Naive thymus-derived CD4-positive, alpha-beta T cell (primary cell): ENCODE results near the gene PAX3. TPM values are rescaled to one million over a fixed set of nuclear protein-coding genes. Genes with fewer than 3 reads are reported as not detected.

ENCODE experiments used
- ATAC-seq: fragments of 150-1000 bp; cut with Tn5 transposase; 2 replicates; pipeline ENCODE4 v1.10.0; 2021; ENCODE audit warnings: mild to moderate bottlenecking, moderate library complexity
- CTCF ChIA-PET: fragments of 350-600 bp; sonication (Branson Sonifier 250); formaldehyde crosslinking; loops from one replicate; lab custom pipeline; 2021; ENCODE audit warnings: antibody characterized with exemption; lab: Charles Lee
- POLR2A ChIA-PET: fragments of 350-600 bp; sonication (Branson Sonifier 250); formaldehyde crosslinking; loops from one replicate; lab custom pipeline; 2021; ENCODE audit warnings: antibody characterized with exemption, inconsistent platforms; lab: Charles Lee
- DNase-seq, 9 donors: peaks; one replicate each; pipeline versions ENCODE4 v3.0.0 to v3.0.0-alpha.2; 2020 to 2022; ENCODE audit warnings: mixed read lengths in 1 of 9
- H3K27ac ChIP-seq: one replicate; pipeline ENCODE4 v1.7.0; 2013; ENCODE audit warnings: mild to moderate bottlenecking, low read depth, low read length, moderate library complexity
- H3K27me3 ChIP-seq, 2 donors: one replicate each; pipeline ENCODE4 v1.7.0; 2013; ENCODE audit warnings: low read length in 2 of 2, mild to moderate bottlenecking in 2 of 2, moderate library complexity in 2 of 2; ENCODE audit not compliant: control insufficient read depth in 2 of 2, insufficient read depth in 2 of 2
- H3K36me3 ChIP-seq, 3 experiments: 1 replicate in 2 of 3; 2 replicates in 1 of 3; pipeline ENCODE4 v1.7.0; 2013; ENCODE audit warnings: low read length in 3 of 3, mild to moderate bottlenecking in 3 of 3, moderate library complexity in 1 of 3; ENCODE audit not compliant: insufficient read depth in 3 of 3, control insufficient read depth in 2 of 3
- H3K4me1 ChIP-seq, 2 donors: one replicate each; pipeline ENCODE4 v1.7.0; 2013; ENCODE audit warnings: low read length in 2 of 2, mild to moderate bottlenecking in 2 of 2, moderate library complexity in 1 of 2; ENCODE audit not compliant: control insufficient read depth in 2 of 2, insufficient read depth in 2 of 2
- H3K4me3 ChIP-seq: 2 replicates; pipeline ENCODE4 v1.7.0; 2013; ENCODE audit warnings: mild to moderate bottlenecking, low read length
- H3K9me3 ChIP-seq, 3 experiments: 1 replicate in 2 of 3; 2 replicates in 1 of 3; pipeline ENCODE4 v1.7.0; 2013; ENCODE audit warnings: low read length in 3 of 3; ENCODE audit not compliant: control insufficient read depth in 2 of 3
- H3K27ac Mint-ChIP-seq, 9 donors: one replicate each; pipeline ENCODE4 v1.8.0; 2020 to 2022; ENCODE audit warnings: mixed read lengths in 9 of 9, mild to moderate bottlenecking in 8 of 9, moderate library complexity in 5 of 9, inconsistent platforms in 2 of 9
- H3K27me3 Mint-ChIP-seq, 5 donors: one replicate each; pipeline ENCODE4 v1.8.0; 2021 to 2022; ENCODE audit warnings: mixed read lengths in 5 of 5, mild to moderate bottlenecking in 1 of 5
- H3K36me3 Mint-ChIP-seq, 5 donors: one replicate each; pipeline ENCODE4 v1.8.0; 2020 to 2022; ENCODE audit warnings: mixed read lengths in 5 of 5, mild to moderate bottlenecking in 3 of 5, inconsistent platforms in 1 of 5
- H3K4me1 Mint-ChIP-seq, 7 donors: one replicate each; pipeline ENCODE4 v1.8.0; 2020 to 2022; ENCODE audit warnings: mixed read lengths in 7 of 7, mild to moderate bottlenecking in 3 of 7, inconsistent platforms in 1 of 7
- H3K4me3 Mint-ChIP-seq, 10 donors: one replicate each; pipeline ENCODE4 v1.8.0; 2020 to 2022; ENCODE audit warnings: mild to moderate bottlenecking in 10 of 10, mixed read lengths in 10 of 10, moderate library complexity in 6 of 10, inconsistent platforms in 2 of 10
- H3K9me3 Mint-ChIP-seq, 11 donors: one replicate each; pipeline ENCODE4 v1.8.0; 2020 to 2022; ENCODE audit warnings: mixed read lengths in 11 of 11, mild to moderate bottlenecking in 4 of 11, inconsistent platforms in 1 of 11, moderate library complexity in 1 of 11
- intact Hi-C, 2 donors: fragments of 100-400 bp; cut with micrococcal nuclease; formaldehyde crosslinking; loops; one replicate each; pipeline ENCODE4 v1.15.1; 2023
- polyA plus RNA-seq, 2 donors: library from polyadenylated mRNA; unstranded; fragments of 300-500 nt; fragmentation: Illumina TruSeq; gene quantifications; one replicate each; pipeline ENCODE4 v1.2.3, GENCODE V29; 2021
- total RNA-seq, 6 experiments: library from RNA in 5 of 6; stranded (reverse) in 5 of 6; gene quantifications; 1 replicate in 5 of 6; 2 replicates in 1 of 6; pipeline ENCODE4 v1.2.3 and lab custom pipeline; 2021 to 2026

The PAX3 gene
- total and polyA plus RNA-seq, 7 experiments from 2014 or later, result not detected

DNA sequence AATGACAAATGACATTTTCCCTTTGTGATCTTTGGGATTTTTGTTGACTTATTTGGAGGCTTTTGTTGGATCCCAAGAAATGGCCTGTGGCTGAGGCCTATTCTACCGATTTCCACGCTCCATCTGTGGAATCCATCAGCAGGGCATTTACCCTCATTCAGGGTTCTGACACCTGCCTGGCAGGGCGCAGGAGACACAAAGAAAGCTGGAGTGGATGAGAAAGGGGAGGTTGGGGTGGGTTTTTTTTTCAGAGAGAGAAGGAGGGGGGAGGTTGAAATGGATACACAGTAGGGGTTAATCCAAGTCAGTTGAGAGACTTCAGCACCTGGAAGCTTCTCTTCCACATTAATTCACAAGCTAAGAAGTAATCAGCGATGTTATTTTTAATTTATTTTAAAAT, 59.7 kb downstream of the PAX3 start:
- no peaks in the 10 kb centered on the region for H3K36me3 ChIP-seq
- POLR2A ChIA-PET, result no interaction called here
- Mint-ChIP-seq H3K36me3 (no peaks in the 10 kb centered on the region), H3K27ac (no peak overlapping the region), H3K4me3 (no peak overlapping the region), H3K4me1 (no peaks in the 10 kb centered on the region), H3K27me3 (peaks cover 34 to 58% (median 47%) of the 10 kb centered on the region in 5 donors), H3K9me3 (peaks cover 0 to 7% (median 1%) of the 10 kb centered on the region in 11 donors)
- CTCF ChIA-PET, result no interaction called here
- no peak for DNase-seq
- H3K9me3 ChIP-seq, result no peaks in the 10 kb centered on the region
- no peak overlapping the region for H3K4me3 ChIP-seq
- no peaks in the 10 kb centered on the region for H3K27me3 ChIP-seq
- H3K4me1 ChIP-seq, result no peaks in the 10 kb centered on the region
- ATAC-seq, result no peak
- intact Hi-C loops, result no loop called here
- H3K27ac ChIP-seq, result no peak overlapping the region

DNA sequence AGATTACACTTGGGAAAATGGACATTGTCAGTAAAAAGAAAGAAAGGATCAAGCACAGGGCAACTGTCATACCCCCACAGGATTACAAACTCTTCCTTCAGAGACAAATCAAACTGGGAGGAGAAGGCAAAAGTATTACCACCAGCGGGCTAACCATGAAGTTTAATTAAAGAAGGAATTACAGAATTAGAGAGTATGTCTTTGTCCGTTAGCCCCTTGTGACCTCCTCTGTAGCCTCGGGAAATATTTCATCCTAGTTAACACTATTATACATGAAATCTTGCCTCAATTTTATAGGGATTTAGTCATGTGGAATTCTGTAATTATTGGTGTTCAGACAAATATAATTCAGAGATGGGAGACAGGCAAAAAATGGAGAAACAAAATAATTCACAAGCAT, 60.7 kb downstream of the PAX3 start:
- intact Hi-C loops, result no loop called here
- H3K36me3 ChIP-seq, result no peaks in the 10 kb centered on the region
- H3K27me3 ChIP-seq, result no peaks in the 10 kb centered on the region
- POLR2A ChIA-PET, result no interaction called here
- peaks cover 33 to 57% (median 44%) of the 10 kb centered on the region in 5 donors for H3K27me3 Mint-ChIP-seq
- no peaks in the 10 kb centered on the region for H3K36me3 Mint-ChIP-seq
- peaks cover 0 to 7% (median 0%) of the 10 kb centered on the region in 11 donors for H3K9me3 Mint-ChIP-seq
- H3K4me3 Mint-ChIP-seq, result no peak overlapping the region
- no peak overlapping the region for H3K4me3 ChIP-seq
- no peaks in the 10 kb centered on the region for H3K4me1 ChIP-seq
- no peak for ATAC-seq
- no peaks in the 10 kb centered on the region for H3K4me1 Mint-ChIP-seq
- DNase-seq, result no peak
- H3K27ac ChIP-seq, result no peak overlapping the region
- CTCF ChIA-PET, result no interaction called here
- no peaks in the 10 kb centered on the region for H3K9me3 ChIP-seq
- H3K27ac Mint-ChIP-seq, result no peak overlapping the region

- ChIA-PET CTCF (interaction anchor here (0.6 kb wide), 1 partner anchor 151 kb away, joined by 4 read pairs; no protein-coding TSS in a partner anchor), POLR2A (no interaction called here)
- no peak overlapping the region for H3K4me3 ChIP-seq
Observed at GRCh38 chr2:222232839-222233238, 66.0 kb downstream of the PAX3 start.

DNA sequence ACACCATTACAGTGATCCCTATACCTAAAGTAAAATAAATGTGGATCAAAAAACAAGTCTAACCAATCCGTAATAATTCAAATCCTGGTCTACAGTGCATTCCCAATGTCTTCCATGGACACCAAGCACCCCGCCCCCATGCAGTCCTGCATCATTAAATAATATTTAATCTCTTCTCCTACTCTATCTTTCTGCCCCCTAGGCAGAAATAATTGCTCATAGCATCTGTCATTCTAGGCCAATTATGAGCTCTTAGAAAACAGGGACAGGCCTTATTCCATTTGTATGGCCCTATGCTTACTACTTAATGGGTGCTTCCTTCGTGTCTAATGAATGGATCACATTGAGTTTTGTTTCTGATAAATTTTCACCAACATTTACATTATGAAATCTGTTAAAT, 66.4 kb downstream of the PAX3 start:
- ChIA-PET CTCF (interaction anchor here (0.6 kb wide), 1 partner anchor 151 kb away, joined by 4 read pairs; no protein-coding TSS in a partner anchor), POLR2A (no interaction called here)
- no peaks in the 10 kb centered on the region for H3K4me1 ChIP-seq
- H3K4me3 ChIP-seq, result no peak overlapping the region
- H3K27me3 ChIP-seq, result no peaks in the 10 kb centered on the region
- H3K27me3 Mint-ChIP-seq, result peaks cover 0 to 21% (median 5%) of the 10 kb centered on the region in 5 donors
- peaks cover 0 to 5% (median 0%) of the 10 kb centered on the region in 11 donors for H3K9me3 Mint-ChIP-seq
- H3K9me3 ChIP-seq, result no peaks in the 10 kb centered on the region
- H3K27ac ChIP-seq, result no peak overlapping the region
- no peaks in the 10 kb centered on the region for H3K36me3 Mint-ChIP-seq
- H3K4me1 Mint-ChIP-seq, result no peaks in the 10 kb centered on the region
- no peak for ATAC-seq
- no peak overlapping the region for H3K27ac Mint-ChIP-seq
- DNase-seq, result no peak
- no peak overlapping the region for H3K4me3 Mint-ChIP-seq
- H3K36me3 ChIP-seq, result no peaks in the 10 kb centered on the region
- intact Hi-C loops, result no loop called here

More at GRCh38 chr2:222232839-222233238, 66.0 kb downstream of the PAX3 start:
- Histone ChIP-seq H3K27ac (no peak overlapping the region), H3K4me1 (no peaks in the 10 kb centered on the region), H3K27me3 (no peaks in the 10 kb centered on the region), H3K9me3 (no peaks in the 10 kb centered on the region), H3K36me3 (no peaks in the 10 kb centered on the region)
- Mint-ChIP-seq H3K27ac (no peak overlapping the region), H3K9me3 (peaks cover 0 to 5% (median 0%) of the 10 kb centered on the region in 11 donors), H3K27me3 (peaks cover 0 to 24% (median 5%) of the 10 kb centered on the region in 5 donors), H3K4me1 (no peaks in the 10 kb centered on the region), H3K4me3 (no peak overlapping the region), H3K36me3 (no peaks in the 10 kb centered on the region)
- DNase-seq (no peak), ATAC-seq (no peak)
- intact Hi-C loops, result no loop called here

DNA sequence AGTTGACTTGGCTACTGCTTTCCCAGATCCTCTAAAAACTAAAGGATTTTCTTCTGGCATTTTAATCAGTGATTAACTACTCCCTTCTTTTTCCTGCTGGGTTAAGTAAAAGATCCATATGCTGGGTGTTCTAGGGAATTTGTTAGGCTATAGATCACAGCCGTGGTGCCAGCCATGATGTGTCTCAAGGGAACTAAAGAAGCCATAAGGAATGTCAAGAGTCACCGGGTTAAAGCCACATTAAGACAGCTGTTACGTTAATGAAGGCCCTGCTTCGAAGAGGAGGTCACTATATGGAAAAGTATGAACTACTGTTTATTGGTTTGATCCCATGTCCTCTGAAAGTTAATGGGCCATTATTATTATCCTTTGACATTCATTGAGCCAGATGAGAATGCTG, 70.7 kb downstream of the PAX3 start:
- H3K4me1 ChIP-seq, result no peaks in the 10 kb centered on the region
- DNase-seq (no peak), ATAC-seq (no peak)
- no peaks in the 10 kb centered on the region for H3K27me3 ChIP-seq
- CTCF ChIA-PET, result no interaction called here
- no peak overlapping the region for H3K4me3 ChIP-seq
- intact Hi-C loops, result no loop called here
- H3K36me3 ChIP-seq, result no peaks in the 10 kb centered on the region
- Mint-ChIP-seq H3K9me3 (peaks cover 0 to 3% (median 0%) of the 10 kb centered on the region in 11 donors), H3K27me3 (peaks cover 0 to 10% (median 5%) of the 10 kb centered on the region in 5 donors), H3K4me3 (no peak overlapping the region), H3K36me3 (no peaks in the 10 kb centered on the region), H3K27ac (no peak overlapping the region), H3K4me1 (no peaks in the 10 kb centered on the region)
- no peak overlapping the region for H3K27ac ChIP-seq
- H3K9me3 ChIP-seq, result no peaks in the 10 kb centered on the region
- POLR2A ChIA-PET, result no interaction called here

GRCh38 chr2:222218786-222219185, 80.0 kb downstream of the PAX3 start:
- intact Hi-C loops, result no loop called here
- Histone ChIP-seq H3K4me1 (no peaks in the 10 kb centered on the region), H3K36me3 (no peaks in the 10 kb centered on the region), H3K27me3 (no peaks in the 10 kb centered on the region), H3K9me3 (no peaks in the 10 kb centered on the region), H3K4me3 (no peak overlapping the region), H3K27ac (no peak overlapping the region)
- ChIA-PET POLR2A (no interaction called here), CTCF (no interaction called here)
- Mint-ChIP-seq H3K4me1 (no peaks in the 10 kb centered on the region), H3K36me3 (no peaks in the 10 kb centered on the region), H3K27me3 (peaks cover 0 to 3% (median 0%) of the 10 kb centered on the region in 5 donors), H3K27ac (no peak overlapping the region), H3K4me3 (no peak overlapping the region), H3K9me3 (peaks cover 0 to 3% (median 0%) of the 10 kb centered on the region in 11 donors)
- no peak for ATAC-seq
- no peak for DNase-seq

DNA sequence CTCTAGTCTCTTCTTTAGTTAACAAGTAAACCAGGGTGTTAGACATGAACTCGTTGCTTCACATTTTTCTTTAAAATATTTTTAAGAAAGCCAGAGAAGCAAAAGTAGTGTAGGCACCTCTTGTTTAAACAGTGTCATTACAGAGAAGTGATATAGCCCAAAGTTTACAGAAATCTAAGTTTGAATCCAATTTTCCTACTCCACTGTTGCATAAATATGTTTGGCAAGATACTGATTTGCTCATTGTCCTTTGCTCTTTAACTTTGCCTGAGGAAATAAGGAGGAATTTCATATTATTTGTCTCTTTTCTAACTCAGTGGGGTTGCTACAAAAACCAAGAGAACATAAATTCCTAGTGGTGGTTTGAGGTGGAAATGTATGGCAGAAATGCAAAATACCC, 81.1 kb downstream of the PAX3 start:
- no peaks in the 10 kb centered on the region for H3K4me1 Mint-ChIP-seq
- H3K27me3 Mint-ChIP-seq, result peaks cover 0 to 5% (median 2%) of the 10 kb centered on the region in 5 donors
- Histone ChIP-seq H3K4me3 (no peak overlapping the region), H3K4me1 (no peaks in the 10 kb centered on the region), H3K9me3 (no peaks in the 10 kb centered on the region), H3K27me3 (no peaks in the 10 kb centered on the region), H3K36me3 (no peaks in the 10 kb centered on the region), H3K27ac (no peak overlapping the region)
- no peaks in the 10 kb centered on the region for H3K36me3 Mint-ChIP-seq
- no peak overlapping the region for H3K27ac Mint-ChIP-seq
- POLR2A ChIA-PET, result no interaction called here
- CTCF ChIA-PET, result no interaction called here
- DNase-seq (no peak), ATAC-seq (no peak)
- intact Hi-C loops, result no loop called here
- peaks cover 0 to 3% (median 0%) of the 10 kb centered on the region in 11 donors for H3K9me3 Mint-ChIP-seq
- H3K4me3 Mint-ChIP-seq, result no peak overlapping the region
